ENCODE results near the gene CDK3.

Gene CDK3

DNA sequence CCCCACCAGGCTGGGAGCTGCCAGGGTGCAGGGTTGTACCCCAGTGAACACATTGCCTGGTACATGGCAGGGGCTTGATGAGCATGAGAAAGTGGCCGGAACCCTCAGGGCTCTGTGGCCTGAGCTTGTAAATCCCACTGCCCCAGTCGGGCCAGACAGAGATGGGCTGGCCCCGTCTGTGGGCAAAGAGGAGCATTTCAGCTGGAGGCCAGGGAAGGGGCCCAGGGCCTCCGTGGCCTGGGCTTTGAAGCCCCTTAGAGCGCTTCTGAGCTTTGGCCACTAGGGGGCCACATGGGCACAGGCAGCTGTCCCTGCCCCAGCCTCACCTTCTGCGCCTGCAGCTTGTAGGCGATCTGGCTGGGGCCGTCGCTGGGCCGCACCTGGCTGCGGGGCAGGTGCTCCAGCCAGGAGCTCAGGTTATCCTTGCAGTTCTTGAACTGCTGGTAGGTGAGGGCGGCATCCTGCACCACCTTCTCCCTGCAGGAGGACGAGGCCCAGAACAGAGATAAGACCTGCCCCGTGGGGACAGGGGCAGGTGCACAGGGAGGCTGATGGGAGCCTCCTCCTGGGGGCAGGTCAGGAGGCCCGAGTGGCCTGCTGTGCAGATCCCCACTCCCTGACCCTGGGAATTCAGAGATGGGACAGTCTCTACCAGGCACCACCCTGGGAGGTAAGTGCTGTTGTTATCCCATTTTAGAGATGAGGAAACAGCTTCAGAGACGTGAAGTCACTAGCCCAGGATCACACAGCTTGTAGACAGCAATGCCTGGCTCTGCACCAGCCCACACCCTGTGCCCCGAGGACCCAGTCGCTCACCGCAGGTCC is 13.7 kb downstream of the CDK3 start:
- peak; percentile 26 for DNase-seq (ENCODE audit: low read depth)

DNA sequence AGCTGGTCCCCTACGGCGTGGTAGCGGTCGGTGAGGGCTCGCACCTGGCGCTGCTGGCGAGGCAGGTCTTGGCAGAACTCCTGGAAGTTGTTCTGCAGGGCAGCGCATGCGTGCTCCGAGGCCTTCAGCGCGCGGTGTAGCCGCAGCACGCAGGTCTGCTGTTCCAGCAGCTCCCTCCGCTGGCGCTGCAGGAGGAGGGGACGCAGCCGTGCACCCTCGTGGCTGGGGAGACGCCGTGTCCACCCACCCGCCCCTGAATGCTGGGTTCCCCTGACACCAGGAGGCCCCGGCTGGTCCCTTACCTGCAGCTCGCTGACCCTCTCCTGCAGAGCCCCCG is 14.2 kb downstream of the CDK3 start:
- no peak for DNase-seq (ENCODE audit: low read depth)

DNA sequence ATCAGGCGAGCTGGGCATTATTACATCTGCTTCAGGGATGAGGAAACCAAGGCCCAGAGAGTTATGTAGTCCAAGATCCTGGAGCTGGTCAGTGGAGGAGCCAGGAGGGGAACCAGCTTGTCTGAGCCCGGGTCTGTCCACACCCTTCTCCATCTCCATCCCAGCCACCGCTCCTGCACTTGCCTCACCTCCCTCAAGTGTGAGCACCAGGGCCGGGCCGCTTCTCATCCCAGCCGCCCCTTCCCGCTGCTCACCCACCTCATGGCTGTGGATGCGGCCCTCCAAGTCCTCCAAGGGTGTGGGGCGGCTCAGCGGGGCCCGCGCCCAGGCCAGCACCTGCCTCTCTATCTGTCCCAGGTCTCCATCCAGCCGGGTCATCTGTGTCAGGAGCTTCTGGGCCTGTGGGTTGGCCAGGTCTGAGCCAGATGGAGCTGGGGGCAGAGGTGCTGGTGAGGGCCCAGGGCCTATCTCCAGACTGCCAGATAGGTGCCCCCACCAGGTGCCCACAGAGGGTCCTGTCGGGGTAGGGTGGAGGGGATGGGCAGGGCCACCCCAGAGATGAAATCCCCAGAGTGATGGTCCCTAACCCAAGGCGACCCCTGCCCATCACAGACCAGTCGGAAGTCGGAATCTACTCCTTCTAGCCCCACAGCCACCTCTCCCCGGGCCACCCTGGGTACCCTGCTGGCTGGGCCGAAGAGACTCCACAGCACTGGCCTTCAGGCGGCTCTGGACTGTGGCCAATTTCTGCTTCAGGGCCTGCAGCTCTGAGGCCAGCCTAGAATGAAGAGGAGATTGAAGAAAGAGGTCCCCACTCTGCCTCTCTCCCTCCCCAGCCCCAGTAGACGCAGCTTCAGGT is 17.1 kb downstream of the CDK3 start:
- no peak for DNase-seq (ENCODE audit: low read depth)

DNA sequence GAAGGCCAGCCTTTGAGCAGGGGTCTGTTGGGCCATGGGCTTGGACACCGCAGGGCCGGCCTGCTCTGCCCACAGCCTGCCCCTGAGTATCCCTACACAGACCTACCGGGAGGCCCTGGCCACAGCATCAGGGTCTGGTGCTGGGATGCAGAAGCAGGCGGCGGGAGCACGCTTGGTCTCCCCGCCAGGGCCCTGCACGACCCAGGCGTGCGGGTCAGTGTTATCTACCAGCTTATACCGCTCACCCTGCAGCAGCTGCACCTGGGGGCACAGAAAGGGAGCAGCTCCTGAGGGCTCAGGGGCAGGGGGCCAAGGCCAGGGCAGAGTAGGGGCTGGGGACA is 17.7 kb downstream of the CDK3 start:
- DNase-seq (ENCODE audit: low read depth) = no peak

DNA sequence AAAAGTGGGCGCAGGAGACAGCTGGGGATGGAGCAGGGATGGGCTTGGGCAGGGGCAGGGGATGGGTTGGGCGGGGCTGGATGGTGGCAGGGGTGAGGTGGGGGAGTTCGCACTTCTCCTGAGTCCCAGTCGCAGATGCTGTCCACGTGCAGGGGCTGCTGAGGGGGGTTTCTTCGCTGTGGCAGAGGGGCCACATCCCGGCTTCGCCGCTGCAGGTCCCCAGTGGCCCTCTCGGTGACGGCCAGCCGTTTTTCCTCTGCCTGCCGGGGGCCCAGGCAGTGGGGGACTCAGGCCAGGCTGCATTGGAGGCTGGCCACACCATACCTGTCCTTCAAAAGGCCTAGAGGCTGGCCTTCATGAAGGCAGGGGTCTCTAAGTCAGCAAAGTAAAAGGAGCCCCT is 18.1 kb downstream of the CDK3 start:
- DNase-seq (ENCODE audit: low read depth) = no peak

DNA sequence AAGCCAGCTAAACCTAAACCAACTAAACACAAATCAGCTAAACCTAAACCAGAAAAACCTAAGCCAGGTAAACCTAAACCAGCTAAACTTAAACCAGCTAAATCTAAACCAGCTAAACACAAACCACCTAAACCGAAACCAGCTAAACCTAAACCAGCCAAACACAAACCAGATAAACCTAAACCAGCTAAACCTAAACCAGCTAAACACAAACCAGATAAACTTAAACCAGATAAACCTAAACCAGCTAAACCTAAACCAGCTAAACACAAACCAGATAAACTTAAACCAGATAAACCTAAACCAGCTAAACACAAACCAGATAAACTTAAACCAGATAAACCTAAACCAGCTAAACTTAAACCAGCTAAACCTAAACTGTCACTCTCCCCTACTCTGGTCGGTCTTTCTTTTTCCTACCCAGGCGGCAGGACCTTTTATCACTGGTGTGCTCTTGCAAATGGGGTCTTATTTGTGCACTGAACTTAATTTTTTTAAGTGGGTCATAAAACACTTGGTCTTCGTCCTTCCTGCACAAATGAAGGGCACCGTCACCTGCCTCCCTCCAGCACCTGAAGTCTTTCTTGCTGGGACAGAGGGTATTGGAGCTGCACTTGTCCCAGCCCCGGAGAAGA is 19.3 kb downstream of the CDK3 start:
- DNase-seq (ENCODE audit: low read depth) = no peak

GRCh38 chr17:76022285-76022684 is 21.6 kb downstream of the CDK3 start:
- DNase-seq (ENCODE audit: low read depth) = no peak

DNA sequence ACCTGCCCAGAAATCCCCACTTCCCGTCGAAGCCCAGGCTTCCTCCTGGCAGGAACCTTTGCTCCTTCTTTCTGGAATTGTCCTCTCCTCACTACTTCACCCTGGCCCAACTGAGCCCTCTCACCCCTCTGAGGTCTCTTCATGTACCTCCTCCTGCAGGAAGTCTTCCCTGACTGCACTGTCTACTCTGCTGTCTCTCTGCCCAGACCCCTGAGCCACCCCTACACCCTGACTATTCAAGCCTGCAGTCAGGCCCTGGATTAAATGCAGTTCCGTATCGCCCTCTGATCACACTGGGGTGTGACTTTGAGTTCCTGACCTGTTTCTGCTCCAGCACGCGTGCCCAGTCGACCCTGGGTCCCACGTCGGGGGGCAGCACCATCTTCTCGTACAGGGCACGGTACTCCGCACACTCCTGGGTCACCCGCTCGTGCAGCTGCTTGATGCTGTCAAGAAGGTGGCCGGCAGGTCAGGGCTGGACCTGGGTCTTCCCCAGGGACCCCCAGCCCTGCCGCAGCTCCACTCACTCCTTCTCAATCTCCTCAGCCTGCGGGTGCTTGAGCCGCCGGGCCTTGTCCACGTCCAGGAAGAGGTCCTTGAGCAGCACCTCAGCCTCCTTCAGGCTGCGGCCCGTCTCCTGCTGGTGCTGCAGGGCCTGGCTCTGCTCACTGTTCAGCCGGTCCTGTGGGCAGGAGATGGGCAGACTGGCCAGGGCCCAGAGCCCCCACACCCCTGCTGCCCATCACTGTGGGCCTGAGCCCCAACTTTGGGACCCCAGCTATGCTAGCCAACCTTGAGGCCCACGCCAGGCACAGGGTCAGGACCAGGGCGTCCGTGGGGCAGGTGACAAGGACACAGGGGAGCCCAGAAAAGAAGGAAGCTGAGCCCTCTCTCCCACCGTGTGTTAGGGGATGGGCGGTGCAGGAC is 22.6 kb downstream of the CDK3 start:
- DNase-seq (ENCODE audit: low read depth) = no peak

DNA sequence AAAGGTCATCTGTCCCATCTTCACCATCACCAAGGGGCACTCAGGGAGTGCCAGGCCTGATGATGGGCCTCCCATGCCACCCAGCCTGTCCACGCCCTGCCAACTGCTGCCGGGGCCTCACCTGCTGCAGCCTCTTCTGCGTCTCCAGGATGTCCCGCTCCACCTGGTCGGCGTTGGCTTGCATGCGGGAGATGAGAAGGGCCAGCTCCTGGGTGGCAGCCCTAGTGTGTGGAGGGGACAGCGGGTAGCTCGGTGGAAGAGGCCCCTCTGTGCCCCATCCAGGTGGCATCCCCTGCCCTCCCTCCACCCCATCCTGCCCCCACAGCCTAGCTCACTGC is 23.2 kb downstream of the CDK3 start:
- no peak for DNase-seq (ENCODE audit: low read depth)

GRCh38 chr17:76024353-76024752 is 23.7 kb downstream of the CDK3 start:
- no peak for DNase-seq (ENCODE audit: low read depth)

DNA sequence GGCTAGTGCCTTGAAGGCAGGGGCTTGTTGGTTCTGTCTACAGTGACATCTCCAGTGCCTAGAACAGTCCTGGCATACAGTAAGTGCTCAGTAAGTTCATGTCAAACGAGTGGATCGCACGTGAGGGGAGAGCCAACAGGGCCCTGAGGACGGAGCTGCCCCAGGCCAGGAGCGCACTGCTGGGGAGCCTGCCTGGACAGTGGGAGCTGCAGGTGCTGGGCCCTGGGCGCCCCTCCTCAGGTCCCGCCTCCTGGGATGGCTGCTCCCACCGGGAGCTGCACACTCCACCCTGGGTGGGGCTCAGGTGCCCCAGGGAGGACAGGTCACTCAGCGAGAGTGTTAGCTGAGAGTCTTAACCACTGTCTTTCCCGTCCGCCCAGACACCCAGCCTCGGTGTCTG is 24.6 kb downstream of the CDK3 start:
- DNase-seq (ENCODE audit: low read depth) = no peak

GRCh38 chr17:76026714-76027158 is 26.1 kb downstream of the CDK3 start:
- DNase-seq (ENCODE audit: low read depth) = no peak

DNA sequence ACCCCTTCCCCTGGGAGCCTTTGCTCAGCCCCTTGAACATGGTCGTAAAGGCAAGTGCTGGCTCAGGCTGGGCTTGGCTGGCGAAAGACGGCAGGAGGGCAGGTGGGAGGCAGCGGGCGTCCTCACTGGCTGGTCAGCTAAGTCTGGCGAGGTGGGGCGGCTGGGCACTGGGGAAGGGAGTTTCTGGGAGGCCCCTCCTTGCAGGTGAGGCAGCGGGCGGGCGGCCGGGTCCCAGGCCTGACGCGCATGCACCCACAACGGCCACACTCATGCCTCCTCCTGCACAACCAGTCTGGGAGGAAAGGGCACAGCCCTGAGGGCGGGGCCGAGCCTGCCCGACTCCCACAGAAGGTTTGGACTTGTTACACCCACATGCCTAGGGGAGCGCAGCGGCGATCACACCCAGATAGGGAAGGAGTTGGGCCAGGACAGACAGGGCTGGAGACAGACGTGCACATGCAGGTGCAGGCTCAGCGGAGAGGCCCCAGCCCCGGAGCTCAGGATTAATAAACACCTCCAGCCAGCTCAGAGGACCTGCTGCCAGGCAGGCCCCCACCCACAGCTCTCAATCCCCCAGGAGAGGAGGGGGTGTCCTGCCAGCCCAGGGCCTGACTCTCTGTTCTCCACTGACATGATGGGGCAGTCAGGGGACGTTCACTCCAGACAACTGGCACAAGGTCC is 26.6 kb downstream of the CDK3 start, which contains the start of gene EVPL:
TSS of gene EVPL (minus strand) at position 148 of the 681 bp plus-strand sequence. CDS start at position 40, 108 bp downstream.
- no peak for DNase-seq (ENCODE audit: low read depth)

DNA sequence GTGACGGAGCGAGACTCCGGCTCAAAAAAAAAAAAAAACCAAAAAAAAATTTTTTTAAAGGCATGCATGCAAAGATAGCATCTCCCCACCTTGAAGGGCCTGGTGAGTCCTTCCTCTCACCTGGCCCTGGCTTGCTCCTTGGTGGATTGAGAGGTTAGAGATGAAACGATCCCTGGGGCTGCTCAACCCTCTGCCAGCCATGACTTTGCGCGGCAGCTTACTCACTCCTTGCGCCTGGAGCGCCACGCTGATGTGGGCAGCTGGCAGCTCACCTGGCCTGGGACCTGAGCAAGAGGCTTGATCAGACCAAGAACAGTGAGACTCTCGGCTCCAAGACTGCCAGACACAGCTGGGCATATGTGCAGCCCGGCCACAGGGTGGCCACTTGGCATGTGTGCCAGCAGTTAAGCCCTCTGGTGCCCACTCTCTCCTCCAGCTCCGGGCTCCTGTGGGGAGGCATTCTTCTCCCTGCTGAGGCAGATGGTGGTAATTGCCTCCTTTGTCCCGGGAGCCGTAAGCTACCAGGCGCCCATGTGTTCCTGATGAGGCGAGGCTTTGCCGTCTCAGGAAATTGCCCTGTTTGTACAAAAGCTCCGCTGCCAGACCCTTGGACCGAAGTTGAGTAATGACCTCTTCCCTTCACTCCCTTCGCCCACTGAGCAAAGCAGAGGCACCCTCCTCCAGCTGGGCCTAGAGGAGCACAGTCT is 31.6 kb downstream of the CDK3 start:
- DNase-seq (ENCODE audit: low read depth) = no peak

DNA sequence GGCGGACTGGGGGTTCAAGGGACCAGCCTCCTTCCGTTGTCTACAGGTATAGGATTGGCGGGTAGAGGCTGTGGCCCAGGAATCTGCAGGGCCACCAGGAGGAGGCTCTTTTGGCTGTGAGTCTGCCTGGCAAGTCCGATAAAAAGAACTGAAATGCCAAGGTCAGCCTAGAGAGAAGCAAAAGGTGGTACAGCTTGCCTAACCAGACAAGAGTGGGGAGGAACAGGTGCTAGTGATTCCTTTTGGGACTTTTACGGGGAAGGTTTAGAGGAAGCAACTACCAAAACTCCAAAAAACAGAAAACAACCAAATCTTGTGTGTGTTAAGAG is 32.1 kb downstream of the CDK3 start:
- DNase-seq (ENCODE audit: low read depth) = no peak

GRCh38 chr17:76033139-76033538 is 32.5 kb downstream of the CDK3 start:
- no peak for DNase-seq (ENCODE audit: low read depth)

GRCh38 chr17:76034428-76035350 is 34.0 kb downstream of the CDK3 start:
- no peak for DNase-seq (ENCODE audit: low read depth)

DNA sequence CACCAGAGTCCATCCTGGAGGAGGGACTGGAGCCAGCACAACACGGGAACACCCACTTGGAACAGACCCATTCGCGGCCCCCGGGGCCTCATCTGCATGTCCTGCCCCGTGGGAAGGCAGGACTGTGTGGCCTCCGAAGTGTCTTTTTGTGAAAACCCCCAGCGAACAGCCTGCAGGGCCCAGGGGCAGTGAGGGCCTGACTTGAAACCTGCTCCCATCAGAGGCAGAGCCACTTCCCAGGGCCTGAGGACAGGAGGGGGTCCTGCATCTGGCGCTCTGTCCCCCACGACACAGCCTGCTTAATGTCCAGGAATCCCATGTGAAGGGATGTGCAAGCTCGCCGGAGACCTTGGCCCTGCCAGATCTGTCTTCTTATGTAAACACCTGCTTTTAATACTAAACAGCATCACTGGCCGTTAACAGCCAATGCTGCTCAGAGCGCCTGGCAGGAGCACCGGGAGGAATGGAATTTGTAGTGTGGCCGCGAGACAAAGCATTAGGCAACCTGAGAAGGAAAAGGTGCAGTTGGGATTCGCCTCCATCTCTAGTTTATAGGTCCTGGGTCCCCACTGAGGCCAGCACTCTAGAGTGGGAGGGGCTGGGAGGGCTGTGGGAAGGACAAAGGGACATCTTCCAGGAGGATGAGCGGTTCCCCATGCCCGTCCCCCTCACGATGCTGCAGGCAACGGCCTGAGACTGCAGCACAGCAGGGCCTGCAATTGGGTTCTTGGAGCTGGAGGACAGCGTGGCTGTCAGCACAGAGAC is 36.0 kb downstream of the CDK3 start:
- no peak for DNase-seq (ENCODE audit: low read depth)

GRCh38 chr17:76038050-76038449 is 37.4 kb downstream of the CDK3 start:
- DNase-seq (ENCODE audit: low read depth) = no peak
